Upper lobe of right lung (tissue), 1 donor: ENCODE data around the gene DNAJC4. TPM values are rescaled to one million over a fixed set of nuclear protein-coding genes. Genes with fewer than 3 reads are reported as not detected.
A peak's percentile ranks its signal among the peaks of the same experiment; 100 is the strongest.

ENCODE experiments used
- ATAC-seq: fragments of 200-7000 bp; cut with Tn5 transposase; one replicate; pipeline ENCODE4 v1.9.1; 2020; ENCODE audit warnings: mild to moderate bottlenecking, moderate library complexity
- DNase-seq: peaks from one replicate; pipeline ENCODE4 v3.0.0-alpha.2; 2020
- H3K27ac ChIP-seq: fragments of 200-600 bp; one replicate; pipeline ENCODE4 v1.8.0; 2022
- H3K27me3 ChIP-seq: fragments of 200-600 bp; one replicate; pipeline ENCODE4 v1.8.0; 2022; ENCODE audit warnings: mild to moderate bottlenecking
- H3K36me3 ChIP-seq: fragments of 200-600 bp; one replicate; pipeline ENCODE4 v1.8.0; 2022
- H3K4me1 ChIP-seq: fragments of 200-600 bp; one replicate; pipeline ENCODE4 v1.8.0; 2022
- H3K4me3 ChIP-seq: fragments of 200-600 bp; one replicate; pipeline ENCODE4 v1.8.0; 2022; ENCODE audit warnings: mild to moderate bottlenecking
- H3K9me3 ChIP-seq: fragments of 200-600 bp; one replicate; pipeline ENCODE4 v1.8.0; 2022
- CTCF ChIP-seq: fragments of 200-600 bp; IDR thresholded peaks from one replicate; pipeline ENCODE4 v1.8.0; 2022; ENCODE audit warnings: antibody characterized with exemption
- intact Hi-C: fragments of 100-400 bp; cut with DNase I; formaldehyde crosslinking; loops from one replicate; pipeline ENCODE4 v1.11.0; 2022
- total RNA-seq: library from RNA; stranded (reverse); fragmentation: NEBNext Ultra II Directional; extraction: Animal tissue kit (Norgen Biotek cat#: 25700); gene quantifications from one replicate; pipeline ENCODE4 v1.2.1, GENCODE V29; 2021
- donor health status: DM: no; HTN: yes; CAD: no; lungs with severe emphysema.

Gene DNAJC4
- total RNA-seq, 1 donor from 2014 or later: 36.4 TPM

DNA sequence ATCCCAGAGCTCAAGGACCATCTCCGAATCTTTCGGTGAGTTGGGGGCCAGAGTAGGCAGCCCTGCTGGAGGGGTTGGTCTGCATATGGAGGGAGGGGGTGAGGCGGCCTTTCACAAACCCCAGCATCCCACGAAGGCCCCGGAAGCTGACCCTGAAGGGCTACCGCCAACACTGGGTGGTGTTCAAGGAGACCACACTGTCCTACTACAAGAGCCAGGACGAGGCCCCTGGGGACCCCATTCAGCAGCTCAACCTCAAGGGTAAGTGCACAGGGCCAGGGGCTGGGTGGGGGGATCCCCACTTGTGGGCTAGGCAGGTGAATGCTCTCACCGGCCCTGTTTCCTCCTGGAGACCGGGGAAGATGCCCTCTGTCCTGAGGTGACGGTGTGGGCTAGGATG, 10.6 kb upstream of the DNAJC4 start:
- Histone ChIP-seq H3K4me3 (no peak overlapping the region), H3K9me3 (no peaks in the 10 kb centered on the region), H3K4me1 (peaks cover 2% of the 10 kb centered on the region), H3K36me3 (peaks cover 45% of the 10 kb centered on the region), H3K27me3 (no peaks in the 10 kb centered on the region), H3K27ac (no peak overlapping the region)
- intact Hi-C loops: no loop called here
- ATAC-seq: no peak
- no peak for DNase-seq
- no peak for TF ChIP-seq CTCF

- Histone ChIP-seq H3K4me1 (peaks cover 7% of the 10 kb centered on the region), H3K27me3 (no peaks in the 10 kb centered on the region), H3K27ac (no peak overlapping the region), H3K4me3 (no peak overlapping the region), H3K36me3 (peaks cover 45% of the 10 kb centered on the region), H3K9me3 (no peaks in the 10 kb centered on the region)
- no peak for TF ChIP-seq CTCF
- ATAC-seq (no peak), DNase-seq (no peak)
- intact Hi-C loops: no loop called here
Measured at GRCh38 chr11:64220271-64220670, 10.1 kb upstream of the DNAJC4 start.

- Histone ChIP-seq H3K4me3 (no peak overlapping the region), H3K9me3 (no peaks in the 10 kb centered on the region), H3K4me1 (peaks cover 8% of the 10 kb centered on the region), H3K27me3 (no peaks in the 10 kb centered on the region), H3K27ac (no peak overlapping the region), H3K36me3 (peaks cover 45% of the 10 kb centered on the region)
- intact Hi-C loops: no loop called here
- ATAC-seq (no peak), DNase-seq (peak; percentile 62)
- TF ChIP-seq CTCF: no peak
Measured at GRCh38 chr11:64220798-64221197, 9.6 kb upstream of the DNAJC4 start.

GRCh38 chr11:64222651-64223000, 7.7 kb upstream of the DNAJC4 start:
- H3K27ac ChIP-seq: no peak overlapping the region
- no peaks in the 10 kb centered on the region for H3K9me3 ChIP-seq
- no peak overlapping the region for H3K4me3 ChIP-seq
- ATAC-seq (no peak), DNase-seq (no peak)
- peaks cover 45% of the 10 kb centered on the region for H3K36me3 ChIP-seq
- intact Hi-C loops: no loop called here
- TF ChIP-seq CTCF: no peak
- H3K4me1 ChIP-seq: peaks cover 18% of the 10 kb centered on the region
- no peaks in the 10 kb centered on the region for H3K27me3 ChIP-seq

GRCh38 chr11:64223001-64223651, 7.2 kb upstream of the DNAJC4 start:
- H3K27ac ChIP-seq: no peak overlapping the region
- intact Hi-C loops: no loop called here
- ATAC-seq: no peak
- H3K36me3 ChIP-seq: peaks cover 45% of the 10 kb centered on the region
- no peak overlapping the region for H3K4me3 ChIP-seq
- DNase-seq: peak; percentile 63
- no peaks in the 10 kb centered on the region for H3K9me3 ChIP-seq
- H3K27me3 ChIP-seq: no peaks in the 10 kb centered on the region
- no peak for TF ChIP-seq CTCF
- H3K4me1 ChIP-seq: peaks cover 23% of the 10 kb centered on the region
